Colonic mucosa (tissue), 4 donors: ENCODE measurements around the gene CNTN4. TPM values are rescaled to one million over a fixed set of nuclear protein-coding genes. Genes with fewer than 3 reads are reported as not detected.

Experiments used
- DNase-seq: peaks from one replicate; pipeline ENCODE4 v3.0.0-alpha.2; 2020
- H3K27ac ChIP-seq: fragments of 200-600 bp; one replicate; pipeline ENCODE4 v1.8.0; 2021
- H3K27me3 ChIP-seq: fragments of 200-600 bp; one replicate; pipeline ENCODE4 v1.8.0; 2021
- H3K36me3 ChIP-seq: fragments of 200-600 bp; one replicate; pipeline ENCODE4 v1.8.0; 2021
- H3K4me1 ChIP-seq: fragments of 200-600 bp; one replicate; pipeline ENCODE4 v1.8.0; 2021; ENCODE audit warnings: mild to moderate bottlenecking
- H3K4me3 ChIP-seq: fragments of 200-600 bp; one replicate; pipeline ENCODE4 v1.8.0; 2021
- H3K9ac ChIP-seq, 2 donors: one replicate each; pipeline ENCODE4 v1.7.0; 2013; ENCODE audit warnings: control low read depth in 2 of 2, low read depth in 2 of 2, low read length in 2 of 2
- H3K9me3 ChIP-seq: fragments of 200-600 bp; one replicate; pipeline ENCODE4 v1.8.0; 2021
- CTCF ChIP-seq: fragments of 200-600 bp; IDR thresholded peaks from one replicate; pipeline ENCODE4 v1.8.0; 2022; ENCODE audit warnings: antibody characterized with exemption, mild to moderate bottlenecking
- intact Hi-C: fragments of 100-400 bp; cut with DNase I; formaldehyde crosslinking; loops from one replicate; pipeline ENCODE4 v1.14.1; 2022
- total RNA-seq, 2 donors: library from RNA; stranded (reverse); fragmentation: NEBNext Ultra II Directional in 1 of 2; extraction: Animal tissue kit (Norgen Biotek cat#: 25700) in 1 of 2; gene quantifications; one replicate each; pipeline ENCODE4 v1.2.1, GENCODE V29; 2021
- donor health status: healthy.
- donor health status: DM: no; HTN: no; CAD: no.
- donor health status: DM: no; HTN: no; CAD: no.

The CNTN4 gene
- total RNA-seq, 2 donors from 2014 or later, result 8.2 to 19.1 TPM

- H3K9me3 ChIP-seq, result no peaks in the 10 kb centered on the region
- H3K27ac ChIP-seq, result no peak overlapping the region
- H3K9ac ChIP-seq, result no peak overlapping the region
- no peak for DNase-seq
- no peak for TF ChIP-seq CTCF
- intact Hi-C loops, result no loop called here
- no peaks in the 10 kb centered on the region for H3K36me3 ChIP-seq
- H3K4me1 ChIP-seq, result no peaks in the 10 kb centered on the region
- no peak overlapping the region for H3K4me3 ChIP-seq
- H3K27me3 ChIP-seq, result no peaks in the 10 kb centered on the region
Measured at GRCh38 chr3:2420919-2421318, 322.3 kb downstream of the CNTN4 start.

GRCh38 chr3:2423143-2423542, 324.5 kb downstream of the CNTN4 start:
- no peaks in the 10 kb centered on the region for H3K4me1 ChIP-seq
- H3K27me3 ChIP-seq, result no peaks in the 10 kb centered on the region
- no peak overlapping the region for H3K27ac ChIP-seq
- H3K4me3 ChIP-seq, result no peak overlapping the region
- TF ChIP-seq CTCF, result no peak
- DNase-seq, result no peak
- intact Hi-C loops, result no loop called here
- H3K9me3 ChIP-seq, result no peaks in the 10 kb centered on the region
- no peak overlapping the region for H3K9ac ChIP-seq
- no peaks in the 10 kb centered on the region for H3K36me3 ChIP-seq

GRCh38 chr3:2441558-2441957, 342.9 kb downstream of the CNTN4 start:
- TF ChIP-seq CTCF, result no peak
- intact Hi-C loops, result no loop called here
- H3K9ac ChIP-seq, result no peak overlapping the region
- no peak overlapping the region for H3K4me3 ChIP-seq
- H3K9me3 ChIP-seq, result no peaks in the 10 kb centered on the region
- H3K27ac ChIP-seq, result no peak overlapping the region
- H3K27me3 ChIP-seq, result no peaks in the 10 kb centered on the region
- no peaks in the 10 kb centered on the region for H3K4me1 ChIP-seq
- H3K36me3 ChIP-seq, result no peaks in the 10 kb centered on the region
- DNase-seq, result no peak

DNA sequence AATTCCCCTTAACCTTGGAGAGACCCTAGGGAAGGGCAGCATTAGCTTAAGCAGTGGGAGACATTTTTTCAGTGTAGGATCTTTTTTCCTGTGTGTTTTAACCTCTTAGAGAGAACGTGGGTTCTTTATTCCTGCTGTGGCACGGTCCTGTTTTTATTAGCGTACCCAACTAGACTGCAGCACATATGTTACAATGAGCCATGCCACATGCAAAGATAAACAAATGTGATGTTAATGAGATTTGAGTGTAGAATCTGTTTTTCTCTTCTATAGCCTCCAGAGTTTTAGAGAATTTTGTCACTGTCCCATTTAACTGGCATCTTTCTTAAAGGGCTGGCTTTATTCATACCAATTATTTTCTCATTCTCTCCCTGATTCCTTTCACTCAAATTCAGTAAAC, 347.5 kb downstream of the CNTN4 start:
- Histone ChIP-seq H3K4me1 (no peaks in the 10 kb centered on the region), H3K27me3 (no peaks in the 10 kb centered on the region), H3K4me3 (no peak overlapping the region), H3K36me3 (no peaks in the 10 kb centered on the region), H3K9me3 (no peaks in the 10 kb centered on the region), H3K9ac (no peak overlapping the region), H3K27ac (no peak overlapping the region)
- DNase-seq, result no peak
- TF ChIP-seq CTCF, result no peak
- intact Hi-C loops, result no loop called here

DNA sequence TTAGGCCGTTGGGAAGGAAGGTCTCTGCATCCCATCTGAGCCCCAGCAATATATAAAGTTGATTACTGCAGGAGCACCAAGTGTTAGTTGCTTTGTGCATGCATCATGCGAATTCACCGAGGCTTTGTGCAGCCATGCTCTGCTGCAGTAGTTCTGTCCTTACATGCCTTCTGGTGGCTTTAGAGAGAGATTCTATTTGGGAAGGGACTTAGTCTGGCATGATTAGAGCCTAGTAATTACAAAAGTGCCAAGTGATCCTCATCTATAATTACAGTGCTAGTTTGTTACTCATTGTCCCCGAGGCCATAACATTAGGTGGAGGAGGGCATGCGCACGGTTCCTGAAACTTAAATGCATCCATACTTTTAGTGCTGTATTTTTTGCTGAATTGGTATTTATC, 353.6 kb downstream of the CNTN4 start:
- H3K27me3 ChIP-seq, result no peaks in the 10 kb centered on the region
- intact Hi-C loops, result no loop called here
- H3K36me3 ChIP-seq, result no peaks in the 10 kb centered on the region
- no peak overlapping the region for H3K9ac ChIP-seq
- H3K9me3 ChIP-seq, result no peaks in the 10 kb centered on the region
- no peak for TF ChIP-seq CTCF
- no peak for DNase-seq
- H3K27ac ChIP-seq, result no peak overlapping the region
- no peaks in the 10 kb centered on the region for H3K4me1 ChIP-seq
- H3K4me3 ChIP-seq, result no peak overlapping the region

- Histone ChIP-seq H3K36me3 (no peaks in the 10 kb centered on the region), H3K9ac (no peak overlapping the region), H3K27ac (no peak overlapping the region), H3K9me3 (no peaks in the 10 kb centered on the region), H3K4me1 (no peaks in the 10 kb centered on the region), H3K27me3 (no peaks in the 10 kb centered on the region), H3K4me3 (no peak overlapping the region)
- intact Hi-C loops, result no loop called here
- no peak for TF ChIP-seq CTCF
- DNase-seq, result no peak
Measured at GRCh38 chr3:2454865-2455264, 356.2 kb downstream of the CNTN4 start.
